ENCODE data around the gene CATSPERE. TPM values are rescaled to one million over a fixed set of nuclear protein-coding genes. Genes with fewer than 3 reads are reported as not detected.

The CATSPERE gene
- total RNA-seq, 1 donor from 2014 or later = 1.1 TPM

DNA sequence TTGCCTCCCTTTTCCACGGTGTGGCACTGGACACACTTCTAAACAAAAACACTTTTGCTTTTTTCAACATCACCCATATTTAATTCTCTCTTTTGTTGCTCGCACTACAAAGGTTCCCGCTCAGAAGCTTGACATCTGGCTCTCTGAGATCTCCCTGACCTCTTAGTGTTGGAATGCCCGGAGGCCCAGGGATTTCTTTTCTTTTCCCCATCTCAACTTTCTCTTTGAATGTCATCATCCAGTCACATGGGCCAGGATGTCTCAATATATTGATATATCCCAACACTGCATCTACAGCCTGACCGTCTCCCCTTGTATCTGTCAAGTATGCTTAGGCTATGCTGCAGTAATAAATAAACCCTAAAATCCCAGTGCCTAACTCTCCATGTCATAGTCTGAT, 137.5 kb downstream of the CATSPERE start:
- Histone ChIP-seq H3K79me2 (ENCODE audit: insufficient read depth, low read length) (no peaks in the 10 kb centered on the region), H3K4me2 (ENCODE audit: low read length) (no peak overlapping the region), H3K4me3 (ENCODE audit: insufficient read depth, low read depth, low read length) (no peak overlapping the region), H3K9me3 (ENCODE audit: insufficient read depth, low read depth, low read length) (no peaks in the 10 kb centered on the region), H3K9ac (ENCODE audit: low read length) (no peak overlapping the region), H3K36me3 (ENCODE audit: insufficient read depth, low read length) (no peaks in the 10 kb centered on the region), H4K20me1 (ENCODE audit: insufficient read depth, low read length) (no peaks in the 10 kb centered on the region), H2AFZ (ENCODE audit: low read depth, low read length) (no peak overlapping the region), H3K4me1 (ENCODE audit: insufficient read depth, low read length) (peaks cover 11% of the 10 kb centered on the region), H3K27me3 (ENCODE audit: insufficient read depth, low read length) (no peaks in the 10 kb centered on the region), H3K27ac (ENCODE audit: low read depth, low read length) (no peak overlapping the region)
- Mint-ChIP-seq H3K4me1 (ENCODE audit: low read depth, unreplicated experiment) (peaks cover 14% of the 10 kb centered on the region), H3K4me3 (ENCODE audit: unreplicated experiment) (no peak overlapping the region), H3K9me3 (ENCODE audit: unreplicated experiment) (no peaks in the 10 kb centered on the region), H3K36me3 (ENCODE audit: low read depth, unreplicated experiment) (peaks cover 2% of the 10 kb centered on the region), H3K27me3 (ENCODE audit: low read depth, unreplicated experiment) (no peaks in the 10 kb centered on the region), H3K27ac (ENCODE audit: unreplicated experiment) (peak overlapping the region; percentile 24)
- DNase-seq (ENCODE audit: low read depth) (no peak), FAIRE-seq (no peak)
- TF ChIP-seq EZH2 (IDR thresholded peaks at IDR 0.05; ENCODE audit: insufficient read depth, low read length) = no peak
- TF ChIP-seq, protein P1, sequence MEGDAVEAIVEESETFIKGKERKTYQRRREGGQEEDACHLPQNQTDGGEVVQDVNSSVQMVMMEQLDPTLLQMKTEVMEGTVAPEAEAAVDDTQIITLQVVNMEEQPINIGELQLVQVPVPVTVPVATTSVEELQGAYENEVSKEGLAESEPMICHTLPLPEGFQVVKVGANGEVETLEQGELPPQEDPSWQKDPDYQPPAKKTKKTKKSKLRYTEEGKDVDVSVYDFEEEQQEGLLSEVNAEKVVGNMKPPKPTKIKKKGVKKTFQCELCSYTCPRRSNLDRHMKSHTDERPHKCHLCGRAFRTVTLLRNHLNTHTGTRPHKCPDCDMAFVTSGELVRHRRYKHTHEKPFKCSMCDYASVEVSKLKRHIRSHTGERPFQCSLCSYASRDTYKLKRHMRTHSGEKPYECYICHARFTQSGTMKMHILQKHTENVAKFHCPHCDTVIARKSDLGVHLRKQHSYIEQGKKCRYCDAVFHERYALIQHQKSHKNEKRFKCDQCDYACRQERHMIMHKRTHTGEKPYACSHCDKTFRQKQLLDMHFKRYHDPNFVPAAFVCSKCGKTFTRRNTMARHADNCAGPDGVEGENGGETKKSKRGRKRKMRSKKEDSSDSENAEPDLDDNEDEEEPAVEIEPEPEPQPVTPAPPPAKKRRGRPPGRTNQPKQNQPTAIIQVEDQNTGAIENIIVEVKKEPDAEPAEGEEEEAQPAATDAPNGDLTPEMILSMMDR (IDR thresholded peaks at IDR 0.05; ENCODE audit: insufficient read depth, low read depth, low read length) = no peak

DNA sequence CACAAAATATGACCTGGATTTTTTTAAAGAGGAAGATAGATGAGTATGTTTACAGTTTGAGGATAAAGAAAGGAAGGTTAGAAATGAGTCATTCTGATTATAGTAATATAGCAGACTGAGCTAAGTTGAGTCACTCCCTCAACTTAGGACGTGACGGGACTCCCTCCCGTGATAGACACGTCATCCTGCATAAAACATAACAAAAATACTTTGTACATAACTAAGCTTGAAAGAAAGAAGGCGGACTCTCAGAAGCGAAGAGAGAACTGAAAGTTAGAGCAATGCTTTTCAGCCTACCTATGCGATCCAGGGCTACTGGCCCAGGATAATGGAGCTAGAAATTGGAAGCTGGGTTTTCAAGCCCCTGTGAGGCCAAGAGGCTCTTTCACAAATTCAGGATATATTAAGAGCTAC, 138.9 kb downstream of the CATSPERE start:
- Histone ChIP-seq H3K4me2 (ENCODE audit: low read length) (peak overlapping the region; percentile 85), H3K9me3 (ENCODE audit: insufficient read depth, low read depth, low read length) (no peaks in the 10 kb centered on the region), H3K4me1 (ENCODE audit: insufficient read depth, low read length) (peaks cover 11% of the 10 kb centered on the region), H2AFZ (ENCODE audit: low read depth, low read length) (peak overlapping the region; percentile 12), H3K79me2 (ENCODE audit: insufficient read depth, low read length) (no peaks in the 10 kb centered on the region), H3K9ac (ENCODE audit: low read length) (peak overlapping the region; percentile 88), H3K36me3 (ENCODE audit: insufficient read depth, low read length) (no peaks in the 10 kb centered on the region), H3K27me3 (ENCODE audit: insufficient read depth, low read length) (no peaks in the 10 kb centered on the region), H3K4me3 (ENCODE audit: insufficient read depth, low read depth, low read length) (peak overlapping the region; percentile 52), H3K27ac (ENCODE audit: low read depth, low read length) (peak overlapping the region; percentile 81), H4K20me1 (ENCODE audit: insufficient read depth, low read length) (no peaks in the 10 kb centered on the region)
- no peak for TF ChIP-seq EZH2 (IDR thresholded peaks at IDR 0.05; ENCODE audit: insufficient read depth, low read length)
- TF ChIP-seq, protein P1 (IDR thresholded peaks at IDR 0.05; ENCODE audit: insufficient read depth, low read depth, low read length) = no peak
- no peak overlapping the region for H3K4me3 Mint-ChIP-seq (ENCODE audit: unreplicated experiment)
- H3K27me3 Mint-ChIP-seq (ENCODE audit: low read depth, unreplicated experiment) = peaks cover 6% of the 10 kb centered on the region
- peak; percentile 95 for DNase-seq (ENCODE audit: low read depth)
- no peaks in the 10 kb centered on the region for H3K9me3 Mint-ChIP-seq (ENCODE audit: unreplicated experiment)
- peak overlapping the region; percentile 78 for H3K27ac Mint-ChIP-seq (ENCODE audit: unreplicated experiment)
- peaks cover 2% of the 10 kb centered on the region for H3K36me3 Mint-ChIP-seq (ENCODE audit: low read depth, unreplicated experiment)
- H3K4me1 Mint-ChIP-seq (ENCODE audit: low read depth, unreplicated experiment) = peaks cover 14% of the 10 kb centered on the region
- FAIRE-seq = peak; percentile 87

DNA sequence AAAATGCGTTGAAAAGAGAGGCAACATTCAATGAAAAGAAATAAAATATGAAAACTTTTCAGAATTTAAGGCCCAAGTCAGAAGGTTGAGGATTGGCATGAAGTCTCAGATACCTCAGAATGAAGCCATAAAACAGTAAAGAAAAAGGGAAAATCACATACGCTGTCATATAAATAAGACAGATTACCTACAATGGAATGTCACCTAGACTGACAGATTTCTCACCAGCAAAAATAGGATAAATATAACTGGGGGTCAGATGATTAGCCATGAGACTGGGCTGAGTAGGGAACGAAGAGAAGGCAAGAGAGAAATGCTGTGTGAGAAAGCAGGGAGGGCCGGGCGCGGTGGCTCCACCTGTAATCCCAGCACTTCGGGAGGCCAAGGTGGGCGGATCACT, 140.3 kb downstream of the CATSPERE start:
- Histone ChIP-seq H3K9ac (ENCODE audit: low read length) (no peak overlapping the region), H3K9me3 (ENCODE audit: insufficient read depth, low read depth, low read length) (no peaks in the 10 kb centered on the region), H4K20me1 (ENCODE audit: insufficient read depth, low read length) (no peaks in the 10 kb centered on the region), H3K4me1 (ENCODE audit: insufficient read depth, low read length) (peaks cover 11% of the 10 kb centered on the region), H2AFZ (ENCODE audit: low read depth, low read length) (no peak overlapping the region), H3K36me3 (ENCODE audit: insufficient read depth, low read length) (no peaks in the 10 kb centered on the region), H3K4me2 (ENCODE audit: low read length) (no peak overlapping the region), H3K79me2 (ENCODE audit: insufficient read depth, low read length) (no peaks in the 10 kb centered on the region), H3K4me3 (ENCODE audit: insufficient read depth, low read depth, low read length) (no peak overlapping the region), H3K27ac (ENCODE audit: low read depth, low read length) (no peak overlapping the region), H3K27me3 (ENCODE audit: insufficient read depth, low read length) (no peaks in the 10 kb centered on the region)
- H3K4me3 Mint-ChIP-seq (ENCODE audit: unreplicated experiment) = no peak overlapping the region
- FAIRE-seq (no peak), DNase-seq (ENCODE audit: low read depth) (no peak)
- no peaks in the 10 kb centered on the region for H3K36me3 Mint-ChIP-seq (ENCODE audit: low read depth, unreplicated experiment)
- H3K4me1 Mint-ChIP-seq (ENCODE audit: low read depth, unreplicated experiment) = peaks cover 14% of the 10 kb centered on the region
- H3K27me3 Mint-ChIP-seq (ENCODE audit: low read depth, unreplicated experiment) = peaks cover 9% of the 10 kb centered on the region
- TF ChIP-seq EZH2 (IDR thresholded peaks at IDR 0.05; ENCODE audit: insufficient read depth, low read length) = no peak
- H3K27ac Mint-ChIP-seq (ENCODE audit: unreplicated experiment) = no peak overlapping the region
- H3K9me3 Mint-ChIP-seq (ENCODE audit: unreplicated experiment) = no peaks in the 10 kb centered on the region
